H9 (cell line): ENCODE data around the gene ITGA7. TPM values are rescaled to one million over a fixed set of nuclear protein-coding genes. Genes with fewer than 3 reads are reported as not detected.

Source experiments
- DNase-seq: peaks from one replicate; pipeline ENCODE4 v3.0.0-alpha.2; 2017
- H2AFZ ChIP-seq: one replicate; pipeline ENCODE4 v1.6.1; 2013; ENCODE audit warnings: mild to moderate bottlenecking, low read length, control low read depth, moderate library complexity
- H2AK5ac ChIP-seq: 2 replicates; pipeline ENCODE4 v1.6.1; 2013; ENCODE audit warnings: low read length, control low read depth, mixed read lengths; ENCODE audit not compliant: insufficient read length
- H2BK120ac ChIP-seq: one replicate; pipeline ENCODE4 v1.6.1; 2013; ENCODE audit warnings: low read depth, mild to moderate bottlenecking, low read length, control low read depth, inconsistent platforms; ENCODE audit not compliant: poor library complexity, severe bottlenecking
- H2BK12ac ChIP-seq: 2 replicates; pipeline ENCODE4 v1.6.1; 2013; ENCODE audit warnings: low read length, control low read depth, mixed read lengths, low read depth; ENCODE audit not compliant: insufficient read length
- H2BK15ac ChIP-seq: 2 replicates; pipeline ENCODE4 v1.6.1; 2013; ENCODE audit warnings: low read depth, low read length, control low read depth
- H2BK20ac ChIP-seq: one replicate; pipeline ENCODE4 v1.6.1; 2013; ENCODE audit warnings: low read depth, mild to moderate bottlenecking, low read length, control low read depth, inconsistent platforms; ENCODE audit not compliant: poor library complexity, severe bottlenecking
- H2BK5ac ChIP-seq: 2 replicates; pipeline ENCODE4 v1.6.1; 2013; ENCODE audit warnings: low read length, control low read depth, mixed read lengths; ENCODE audit not compliant: insufficient read length
- H3K14ac ChIP-seq: 2 replicates; pipeline ENCODE4 v1.6.1; 2013; ENCODE audit warnings: low read length, control low read depth; ENCODE audit not compliant: insufficient read depth
- H3K18ac ChIP-seq: 2 replicates; pipeline ENCODE4 v1.6.1; 2013; ENCODE audit warnings: low read depth, mild to moderate bottlenecking, mixed read lengths, low read length, control low read depth; ENCODE audit not compliant: insufficient read length
- H3K23ac ChIP-seq: 2 replicates; pipeline ENCODE4 v1.6.1; 2013; ENCODE audit warnings: low read length, control low read depth, mixed read lengths, low read depth; ENCODE audit not compliant: insufficient read length
- H3K23me2 ChIP-seq: 2 replicates; pipeline ENCODE4 v1.6.1; 2013; ENCODE audit warnings: low read depth, mild to moderate bottlenecking, mixed read lengths, low read length, control low read depth; ENCODE audit not compliant: insufficient read length, poor library complexity, severe bottlenecking
- H3K27ac ChIP-seq: 2 replicates; pipeline ENCODE4 v1.5.1; 2013; ENCODE audit warnings: low read length, control low read depth, mixed read lengths, low read depth; ENCODE audit not compliant: insufficient read length
- H3K27me3 ChIP-seq: 2 replicates; pipeline ENCODE4 v1.6.1; 2013; ENCODE audit warnings: low read length, control low read depth, inconsistent platforms; ENCODE audit not compliant: insufficient read depth
- H3K4ac ChIP-seq: 2 replicates; pipeline ENCODE4 v1.6.1; 2013; ENCODE audit warnings: low read depth, mild to moderate bottlenecking, control low read depth, inconsistent platforms, low read length, moderate library complexity
- H3K4me1 ChIP-seq: 2 replicates; pipeline ENCODE4 v1.6.1; 2013; ENCODE audit warnings: low read length, control low read depth, inconsistent platforms; ENCODE audit not compliant: insufficient read depth
- H3K4me2 ChIP-seq: 2 replicates; pipeline ENCODE4 v1.6.1; 2013; ENCODE audit warnings: low read length, control low read depth, mixed read lengths; ENCODE audit not compliant: insufficient read length, insufficient read depth
- H3K56ac ChIP-seq: 2 replicates; pipeline ENCODE4 v1.6.1; 2013; ENCODE audit warnings: low read depth, mild to moderate bottlenecking, mixed read lengths, low read length, control low read depth; ENCODE audit not compliant: insufficient read length
- H3K79me1 ChIP-seq: 2 replicates; pipeline ENCODE4 v1.6.1; 2013; ENCODE audit warnings: low read depth, mild to moderate bottlenecking, moderate library complexity, low read length, control low read depth, inconsistent platforms; ENCODE audit not compliant: insufficient read depth, poor library complexity, severe bottlenecking
- H3K79me2 ChIP-seq: 2 replicates; pipeline ENCODE4 v1.6.1; 2013; ENCODE audit warnings: low read length, control low read depth, inconsistent platforms; ENCODE audit not compliant: insufficient read depth
- H3K9ac ChIP-seq: 2 replicates; pipeline ENCODE4 v1.6.1; 2013; ENCODE audit warnings: low read length, control low read depth, mixed read lengths; ENCODE audit not compliant: insufficient read length; ENCODE audit errors: extremely low read depth
- H3K9me3 ChIP-seq: one replicate; pipeline ENCODE4 v1.6.1; 2013; ENCODE audit warnings: low read depth, low read length, inconsistent platforms; ENCODE audit not compliant: control insufficient read depth
- H3T11ph ChIP-seq: one replicate; pipeline ENCODE4 v1.6.1; 2013; ENCODE audit warnings: mild to moderate bottlenecking, low read length, control low read depth, inconsistent platforms
- H4K20me1 ChIP-seq: one replicate; pipeline ENCODE4 v1.6.1; 2013; ENCODE audit not compliant: control insufficient read depth, insufficient read length, insufficient read depth
- H4K5ac ChIP-seq: 2 replicates; pipeline ENCODE4 v1.6.1; 2013; ENCODE audit warnings: low read depth, mild to moderate bottlenecking, mixed read lengths, low read length, control low read depth; ENCODE audit not compliant: insufficient read length
- H4K8ac ChIP-seq: replicated peaks from 2 replicates; pipeline ENCODE4 v1.6.1; 2013; ENCODE audit warnings: low read length, control low read depth, mixed read lengths, low read depth; ENCODE audit not compliant: insufficient read length
- H4K91ac ChIP-seq: 2 replicates; pipeline ENCODE4 v1.6.1; 2013; ENCODE audit warnings: low read depth, mild to moderate bottlenecking, moderate library complexity, mixed read lengths, low read length, control low read depth; ENCODE audit not compliant: insufficient read length
- H3K27ac Mint-ChIP-seq, 3 experiments: 2 replicates in 2 of 3; 3 replicates in 1 of 3; pipeline ENCODE4 v1.8.0; 2020 to 2021; ENCODE audit warnings: mixed read lengths in 3 of 3, mild to moderate bottlenecking in 1 of 3, moderate library complexity in 1 of 3
- H3K27me3 Mint-ChIP-seq: 2 replicates; pipeline ENCODE4 v1.8.0; 2021; ENCODE audit warnings: low read depth, mild to moderate bottlenecking, moderate library complexity, mixed read lengths
- H3K36me3 Mint-ChIP-seq, 3 experiments: 2 replicates in 2 of 3; 3 replicates in 1 of 3; pipeline ENCODE4 v1.8.0; 2020 to 2021; ENCODE audit warnings: low read depth in 3 of 3, mixed read lengths in 3 of 3; ENCODE audit not compliant: insufficient read depth in 1 of 3
- H3K4me1 Mint-ChIP-seq, 2 experiments: 2 replicates each; pipeline ENCODE4 v1.8.0; 2020; ENCODE audit warnings: mixed read lengths in 2 of 2
- H3K4me3 Mint-ChIP-seq, 2 experiments: 2 replicates in 1 of 2; 3 replicates in 1 of 2; pipeline ENCODE4 v1.8.0; 2020 to 2021; ENCODE audit warnings: mild to moderate bottlenecking in 2 of 2, mixed read lengths in 2 of 2, moderate library complexity in 1 of 2
- H3K9me3 Mint-ChIP-seq, 2 experiments: 2 replicates in 1 of 2; 3 replicates in 1 of 2; pipeline ENCODE4 v1.8.0; 2020; ENCODE audit warnings: mild to moderate bottlenecking in 2 of 2, mixed read lengths in 2 of 2, moderate library complexity in 1 of 2
- CTCF ChIP-seq: fragments of 200-600 bp; sonication (generic); conservative IDR thresholded peaks from 3 replicates; pipeline ENCODE4 v1.8.0; 2021; ENCODE audit warnings: antibody characterized with exemption, mild to moderate bottlenecking
- WGBS: extraction: QIAGEN DNeasy Blood & Tissue Kit; methylation state at CpG from one replicate; pipeline ENCODE4 v1.1.7; 2013; ENCODE audit warnings: missing lambda C conversion rate, low lambda C conversion rate, mixed read lengths; ENCODE audit not compliant: insufficient read length; ENCODE audit errors: extremely low coverage; 5-methylcytosine and 5-hydroxymethylcytosine counted together
- total RNA-seq: library from RNA; stranded (reverse); gene quantifications from 2 replicates; pipeline ENCODE4 v1.2.1, GENCODE V29; 2021

The ITGA7 gene
- total RNA-seq, 1 experiment from 2014 or later = 119 TPM

GRCh38 chr12:55713721-55714120 is 6.0 kb upstream of the ITGA7 start:
- Histone ChIP-seq H3K4me1 (peaks cover 14% of the 10 kb centered on the region; the same call in 1 of the 2 replicates), H4K5ac (no peak overlapping the region), H3K14ac (no peak overlapping the region), H2AK5ac (no peak overlapping the region), H4K20me1 (no peaks in the 10 kb centered on the region), H3K23ac (no peak overlapping the region), H3K56ac (no peak overlapping the region), H2BK120ac (no peak overlapping the region), H2BK15ac (no peak overlapping the region), H4K8ac (no peak overlapping the region), H3K27ac (no peak overlapping the region), H3T11ph (no peak overlapping the region), H3K79me1 (no peaks in the 10 kb centered on the region), H3K4me2 (no peak overlapping the region), H3K23me2 (peaks cover 9% of the 10 kb centered on the region), H3K9ac (no peak overlapping the region), H2BK5ac (no peak overlapping the region), H3K18ac (no peak overlapping the region), H3K4ac (no peak overlapping the region), H3K79me2 (no peaks in the 10 kb centered on the region), H2BK12ac (no peak overlapping the region), H2BK20ac (no peak overlapping the region), H2AFZ (no peak overlapping the region), H4K91ac (no peak overlapping the region), H3K9me3 (no peaks in the 10 kb centered on the region), H3K27me3 (no peaks in the 10 kb centered on the region; the same call in 1 of the 2 replicates)
- Mint-ChIP-seq H3K9me3 (peaks cover 0 to 3% of the 10 kb centered on the region in 2 experiments; a peak in 3 of 5 replicates), H3K27ac (no peak overlapping the region), H3K36me3 (peaks cover 0 to under 1% (median 0%) of the 10 kb centered on the region in 3 experiments; a peak in 2 of 7 replicates), H3K4me3 (0 out of 5 replicates have a peak overlapping the region, but pooled peaks of 1 of the 2 experiments have one; percentile 1), H3K27me3 (peaks cover 33% of the 10 kb centered on the region), H3K4me1 (peaks cover 38 to 40% of the 10 kb centered on the region in 2 experiments)
- no peak for TF ChIP-seq CTCF
- no peak for DNase-seq
- no CpG with 5 or more reads among the region's 2 CpGs for WGBS
